KG1 (cell line): Measurements from ENCODE around the gene SPNS2.
"Not testable (repeated sequence)": the region's sequence is repeated elsewhere in the genome, so short reads cannot be mapped to it uniquely, and the experiment has no call there.

Source experiments
- DNase-seq: peaks from one replicate; lab custom pipeline; 2025; lab: John Stamatoyannopoulos, UW

SPNS2 gene

DNA sequence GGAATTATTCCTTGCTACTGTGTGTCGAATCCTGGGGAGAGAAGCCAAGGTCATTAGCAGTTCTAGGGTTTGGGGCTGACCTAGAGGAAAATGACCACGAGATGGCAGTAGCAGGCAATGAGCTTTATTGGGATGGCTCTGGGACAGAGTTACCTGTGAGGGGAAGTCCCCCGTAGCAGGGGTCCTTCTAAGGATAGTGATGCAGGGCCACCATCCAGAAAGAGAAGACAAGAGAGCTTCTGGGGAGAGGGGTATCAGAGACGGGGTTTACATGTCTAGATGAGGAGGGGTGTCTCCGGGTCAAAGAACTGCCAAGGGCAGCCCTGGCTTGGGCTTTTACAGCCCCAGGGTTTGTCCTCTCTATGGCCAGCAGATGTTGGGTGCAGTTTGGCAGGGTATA, 68.1 kb downstream of the SPNS2 start:
- DNase-seq: no peak

DNA sequence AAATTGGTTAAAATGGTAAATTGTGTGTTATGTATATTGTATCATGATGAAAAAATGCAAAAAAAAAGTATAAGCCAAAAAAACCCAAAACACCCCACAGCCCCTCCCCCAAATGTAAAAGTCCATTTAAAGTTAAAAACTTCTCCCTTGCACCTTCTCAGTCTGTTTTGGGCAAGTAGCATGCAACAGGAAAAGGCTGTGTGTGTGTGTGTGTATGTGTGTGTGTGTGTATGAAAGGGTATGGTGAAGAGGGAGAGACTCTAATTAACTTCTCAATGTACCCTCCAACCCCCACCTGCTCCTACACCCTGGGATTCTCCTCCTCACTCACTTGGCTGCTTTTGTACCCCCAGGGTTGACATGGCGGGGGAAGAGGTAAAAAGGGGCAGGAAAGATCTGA, 70.9 kb downstream of the SPNS2 start:
- no peak for DNase-seq

DNA sequence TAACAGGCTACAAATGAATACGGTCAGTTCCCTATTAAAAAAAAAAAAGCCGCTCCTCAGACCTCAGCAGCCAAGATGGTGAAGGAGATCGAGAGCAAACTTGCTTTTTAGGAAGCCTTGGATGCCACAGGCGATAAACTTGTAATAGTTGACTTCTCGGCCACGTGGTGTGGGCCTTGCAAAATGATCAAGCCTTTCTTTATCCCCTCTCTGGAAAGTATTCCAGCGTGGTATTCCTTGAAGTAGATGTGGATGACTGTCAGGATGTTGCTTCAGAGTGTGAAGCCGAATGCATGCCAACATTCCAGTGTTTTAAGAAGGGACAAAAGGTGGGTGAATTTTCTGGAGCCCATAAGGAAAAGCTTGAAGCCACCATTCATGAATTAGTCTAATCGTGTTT, 73.5 kb downstream of the SPNS2 start:
- DNase-seq: no peak

DNA sequence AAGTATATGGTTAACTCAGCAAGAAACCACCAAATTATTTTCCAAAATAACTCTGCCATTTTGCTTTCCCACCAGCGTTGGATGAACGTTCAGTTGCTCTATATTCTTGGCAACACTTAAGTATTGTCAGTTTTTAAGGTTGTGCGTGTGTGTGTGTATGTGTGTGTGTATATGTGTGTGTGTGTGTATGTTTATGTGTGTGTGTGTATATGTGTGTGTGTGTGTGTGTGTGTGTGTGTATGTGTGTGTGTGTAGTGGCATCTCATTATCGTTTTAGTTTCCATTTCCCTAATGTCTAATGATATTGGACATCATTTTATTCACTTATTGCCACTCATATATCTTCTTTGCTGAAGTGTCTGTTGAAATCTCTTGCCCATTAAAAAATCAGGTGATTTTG, 74.4 kb downstream of the SPNS2 start:
- DNase-seq: no peak

DNA sequence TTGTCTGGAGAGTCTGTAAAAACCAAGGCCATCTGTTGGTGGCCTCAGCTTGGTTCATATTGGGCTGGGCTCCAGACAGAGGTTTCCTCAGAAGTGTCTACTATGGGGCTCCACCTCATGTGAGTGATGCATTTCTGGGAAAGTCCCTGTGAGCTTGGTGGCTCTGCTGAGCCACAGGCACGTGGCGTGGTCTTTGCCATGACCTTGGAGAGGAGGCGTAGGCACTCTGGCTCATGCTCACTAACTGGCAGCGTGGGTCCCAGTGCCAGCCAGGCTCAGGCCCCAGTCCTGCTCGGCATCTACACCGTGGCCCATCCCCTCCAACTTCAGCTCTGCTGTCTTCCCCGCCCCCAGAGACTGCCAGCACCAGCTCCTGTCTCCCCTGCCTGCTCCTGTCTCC, 75.0 kb downstream of the SPNS2 start:
- no peak for DNase-seq

DNA sequence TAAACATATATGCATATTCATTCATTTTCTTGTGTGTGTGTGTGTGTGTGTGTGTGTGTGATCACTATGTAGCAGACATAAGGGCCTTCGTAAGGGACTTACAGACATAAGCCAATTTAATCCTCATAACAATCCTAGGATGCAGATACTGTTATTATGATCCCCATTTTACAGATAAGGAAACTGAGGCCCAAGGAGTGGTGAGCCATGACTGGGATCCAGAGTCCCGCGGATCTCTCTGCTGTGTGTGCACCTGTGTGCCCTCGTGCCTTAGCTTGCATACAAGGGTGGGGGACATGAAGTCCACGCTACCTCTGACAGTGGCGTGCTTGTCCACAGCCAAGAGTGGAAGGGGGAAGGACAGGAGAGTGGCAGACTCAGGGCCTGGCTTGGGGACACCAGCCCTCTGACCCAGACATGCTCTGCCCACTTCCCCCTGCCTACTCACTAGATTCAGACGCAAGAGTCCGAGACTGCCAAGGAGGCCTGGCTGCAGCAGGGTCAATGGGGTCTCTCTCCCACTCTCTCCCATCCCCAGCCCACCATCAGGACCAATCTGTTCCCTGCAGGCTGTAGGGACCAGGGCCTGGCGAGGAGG, 75.9 kb downstream of the SPNS2 start:
- no peak for DNase-seq

DNA sequence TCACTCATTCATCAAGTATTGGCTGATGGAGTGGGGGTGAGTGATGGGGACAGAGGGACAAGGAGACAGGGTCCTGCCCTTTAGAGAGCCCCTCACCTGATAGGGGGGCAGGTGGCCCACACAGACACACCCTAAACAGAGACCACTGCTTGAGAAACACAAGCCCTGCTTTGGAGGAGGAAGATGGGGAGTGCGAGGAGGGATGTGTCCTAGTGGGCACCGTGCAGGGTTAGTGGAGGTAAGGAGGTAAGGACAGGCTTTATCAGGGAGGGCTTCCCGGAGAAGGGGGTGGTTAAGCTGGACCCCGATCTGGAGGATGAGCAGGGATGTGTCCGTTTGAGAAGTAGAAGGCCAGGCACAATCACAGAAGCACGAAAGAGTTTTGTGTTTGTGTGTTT, 77.5 kb downstream of the SPNS2 start:
- no peak for DNase-seq

DNA sequence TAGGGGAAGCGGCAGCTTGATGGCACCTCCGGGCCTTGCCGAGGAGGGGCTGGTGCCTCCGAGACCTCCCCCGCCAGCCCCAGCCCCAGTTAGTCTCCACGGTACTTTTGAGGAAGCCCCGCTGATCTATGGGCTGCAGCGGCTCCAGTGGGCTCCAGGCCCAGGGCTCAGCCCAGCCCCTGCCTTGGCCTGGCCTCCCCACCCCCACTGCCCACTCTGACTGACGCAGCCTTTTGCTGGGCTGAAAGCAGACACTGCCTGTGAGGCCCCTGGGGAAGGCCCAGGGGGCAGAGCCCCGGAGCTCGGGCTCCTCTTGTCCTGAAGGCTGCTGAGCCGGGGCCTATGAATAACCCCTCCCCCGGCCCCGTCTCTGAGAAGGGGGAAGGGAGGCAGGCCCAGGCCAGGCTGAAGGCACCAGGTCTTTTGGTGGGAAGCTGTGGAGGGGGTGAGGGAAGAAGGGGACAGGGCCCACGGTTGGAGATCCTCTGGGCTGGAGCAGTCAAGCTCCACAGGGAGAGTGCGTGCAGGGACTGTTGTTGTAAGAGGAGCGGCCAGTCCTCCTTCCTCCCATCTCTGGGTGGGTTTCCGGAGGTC, 78.1 kb downstream of the SPNS2 start:
- no peak for DNase-seq

DNA sequence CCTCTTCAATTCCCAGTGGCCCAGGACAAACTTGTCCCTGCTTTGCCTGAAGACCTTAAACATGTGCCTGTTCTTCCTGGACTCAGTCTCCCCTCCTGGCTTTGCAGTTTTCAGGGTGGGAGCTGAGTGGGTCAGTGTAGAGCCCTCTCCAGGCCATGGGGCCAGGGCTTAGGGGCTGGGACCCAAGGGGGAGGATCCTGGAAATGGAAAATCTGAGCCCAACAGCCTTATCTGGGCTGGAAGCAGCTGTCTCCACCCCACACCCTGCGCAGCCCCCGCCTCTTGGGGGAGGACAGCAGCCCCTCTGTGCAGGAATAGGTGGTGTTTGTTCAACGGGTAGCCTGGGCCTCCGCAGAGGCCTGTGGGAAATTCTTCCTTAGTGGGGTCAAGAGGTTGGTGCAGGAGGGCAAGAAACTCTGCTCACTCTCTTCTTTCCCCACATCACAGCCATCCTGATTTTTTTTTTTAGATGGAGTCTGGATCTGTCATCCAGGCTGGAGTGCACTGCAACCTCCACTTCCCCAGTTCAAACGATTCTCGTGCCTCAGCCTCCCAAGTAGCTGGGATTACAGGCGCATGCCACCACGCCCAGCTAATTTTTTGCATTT, 78.8 kb downstream of the SPNS2 start:
- no peak for DNase-seq

DNA sequence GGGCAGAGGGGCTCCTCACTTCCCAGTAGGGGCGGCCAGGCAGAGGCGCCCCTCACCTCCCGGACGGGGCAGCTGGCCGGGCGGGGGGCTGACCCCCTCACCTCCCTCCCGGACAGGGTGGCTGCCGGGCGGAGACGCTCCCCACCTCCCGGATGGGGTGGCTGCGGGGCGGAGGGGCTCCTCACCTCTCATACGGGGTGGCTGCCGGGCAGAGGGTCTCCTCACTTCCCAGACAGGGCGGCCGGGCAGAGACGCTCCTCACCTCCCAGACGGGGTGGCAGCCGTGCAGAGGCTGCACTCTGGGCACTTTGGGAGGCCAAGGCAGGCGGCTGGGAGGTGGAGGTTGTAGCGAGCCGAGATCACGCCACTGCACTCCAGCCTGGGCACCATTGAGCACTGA, 79.7 kb downstream of the SPNS2 start:
- not testable (repeated sequence) for DNase-seq

DNA sequence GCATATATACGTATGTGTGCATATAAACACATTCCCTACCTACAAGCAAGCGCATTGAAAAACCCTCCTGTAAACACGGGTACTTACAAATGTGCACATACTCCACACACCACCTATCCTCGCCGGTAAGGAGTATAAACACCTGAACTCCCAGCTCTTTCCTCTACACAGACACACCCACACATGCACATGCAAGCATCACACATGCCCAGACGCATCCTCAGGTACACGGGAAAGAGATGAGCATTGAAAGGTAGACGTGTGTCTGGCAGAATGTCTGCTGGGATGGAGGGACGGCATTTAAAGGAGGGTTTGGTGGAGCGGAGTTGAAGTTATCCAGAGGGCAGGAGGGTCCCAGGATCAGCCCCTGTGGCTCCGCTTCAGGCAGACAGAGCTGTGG, 81.0 kb downstream of the SPNS2 start:
- DNase-seq: no peak

DNA sequence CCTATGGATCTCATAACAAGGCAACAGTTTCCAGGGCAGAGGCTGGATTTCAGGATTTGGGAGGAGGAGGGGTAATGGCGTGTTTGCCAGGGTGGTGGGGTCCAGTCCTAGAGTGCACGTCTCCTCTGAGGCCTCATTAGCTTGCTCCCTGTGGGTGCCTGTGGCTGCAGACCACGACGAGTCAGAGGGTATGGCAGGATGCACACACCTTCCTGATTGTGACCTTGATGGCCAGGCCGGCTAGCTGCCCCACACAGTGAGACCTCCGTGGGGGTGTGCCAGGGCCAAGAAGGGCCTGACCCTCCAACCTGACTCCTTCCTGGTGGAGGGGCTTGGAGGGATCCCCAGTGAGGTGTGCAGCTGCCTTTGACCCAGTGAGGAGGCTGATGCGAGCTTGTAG, 81.6 kb downstream of the SPNS2 start:
- no peak for DNase-seq

DNA sequence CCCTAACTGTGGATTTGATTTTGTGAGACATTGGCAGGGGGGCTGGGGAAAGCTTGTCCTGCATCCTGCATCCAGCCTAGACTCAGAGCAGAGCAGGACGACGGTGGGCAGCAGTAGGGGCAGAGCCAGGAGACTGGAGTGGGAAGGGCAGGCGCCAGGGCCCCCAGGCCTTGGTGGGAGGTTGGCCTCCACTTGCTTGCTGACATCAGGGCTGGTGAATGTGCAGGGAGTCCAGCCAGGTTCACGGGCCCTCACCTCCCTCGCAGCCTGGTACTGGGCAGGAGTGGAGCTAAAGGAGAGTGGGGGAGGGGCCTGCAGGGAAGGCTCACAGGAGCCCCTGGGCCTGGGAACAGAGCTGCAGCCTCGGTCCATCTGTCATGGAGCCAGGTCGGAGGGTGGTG, 83.4 kb downstream of the SPNS2 start:
- no peak for DNase-seq

DNA sequence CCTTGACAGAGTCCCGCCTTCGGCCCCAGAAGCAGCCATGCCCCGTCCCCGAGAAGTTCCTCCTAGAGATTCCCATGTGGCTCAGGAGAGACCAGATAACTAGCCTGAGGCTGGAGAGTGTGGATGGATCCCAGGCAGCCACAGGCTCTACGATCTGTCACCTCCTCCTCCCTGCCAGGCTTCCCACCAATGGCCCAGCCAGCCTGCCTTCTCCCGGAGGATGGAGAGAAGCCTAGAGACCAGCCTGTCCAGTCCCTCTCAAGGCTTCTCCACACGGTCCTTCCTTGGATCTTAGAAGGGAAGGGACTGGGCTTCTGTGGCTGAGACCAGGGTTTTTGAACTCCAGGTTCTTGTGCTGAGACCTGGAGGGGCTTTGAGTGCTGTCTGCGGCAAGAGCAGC, 84.0 kb downstream of the SPNS2 start:
- DNase-seq: no peak

DNA sequence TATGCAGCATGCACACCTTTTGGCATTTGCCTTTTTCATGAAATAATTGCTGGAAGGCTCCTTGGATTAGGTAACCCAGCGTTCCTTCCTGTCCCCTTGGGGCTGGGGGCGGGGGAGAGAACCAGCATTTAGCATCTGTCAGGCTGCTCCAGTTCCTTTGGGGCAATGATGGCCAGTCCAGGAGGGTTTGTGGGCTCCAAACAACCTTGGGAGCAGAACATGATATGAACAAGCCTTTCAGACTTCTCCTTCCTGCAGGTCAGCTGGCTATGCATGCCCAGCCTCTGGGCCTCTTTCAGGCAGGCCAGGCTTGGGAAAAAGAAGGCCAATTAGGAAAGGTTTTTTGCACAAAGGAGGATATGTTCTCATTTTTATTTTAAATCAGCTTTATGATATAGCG, 84.5 kb downstream of the SPNS2 start:
- DNase-seq: no peak

DNA sequence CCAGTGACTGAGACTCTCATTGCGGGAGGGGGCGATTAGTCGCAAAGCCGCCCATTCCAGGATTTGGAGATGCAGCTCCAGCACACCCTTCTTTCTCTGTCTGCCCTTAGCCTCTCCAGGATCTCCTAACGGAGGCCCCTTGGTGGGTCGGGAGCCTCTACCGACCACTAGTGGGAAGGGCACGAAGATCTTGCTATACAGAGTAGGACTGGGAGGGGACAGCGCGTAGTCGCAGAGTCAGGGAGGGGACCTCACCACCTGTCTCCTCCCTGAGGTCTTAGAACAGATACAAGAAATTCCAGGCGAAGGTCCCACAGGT, 85.1 kb downstream of the SPNS2 start:
- DNase-seq: no peak

DNA sequence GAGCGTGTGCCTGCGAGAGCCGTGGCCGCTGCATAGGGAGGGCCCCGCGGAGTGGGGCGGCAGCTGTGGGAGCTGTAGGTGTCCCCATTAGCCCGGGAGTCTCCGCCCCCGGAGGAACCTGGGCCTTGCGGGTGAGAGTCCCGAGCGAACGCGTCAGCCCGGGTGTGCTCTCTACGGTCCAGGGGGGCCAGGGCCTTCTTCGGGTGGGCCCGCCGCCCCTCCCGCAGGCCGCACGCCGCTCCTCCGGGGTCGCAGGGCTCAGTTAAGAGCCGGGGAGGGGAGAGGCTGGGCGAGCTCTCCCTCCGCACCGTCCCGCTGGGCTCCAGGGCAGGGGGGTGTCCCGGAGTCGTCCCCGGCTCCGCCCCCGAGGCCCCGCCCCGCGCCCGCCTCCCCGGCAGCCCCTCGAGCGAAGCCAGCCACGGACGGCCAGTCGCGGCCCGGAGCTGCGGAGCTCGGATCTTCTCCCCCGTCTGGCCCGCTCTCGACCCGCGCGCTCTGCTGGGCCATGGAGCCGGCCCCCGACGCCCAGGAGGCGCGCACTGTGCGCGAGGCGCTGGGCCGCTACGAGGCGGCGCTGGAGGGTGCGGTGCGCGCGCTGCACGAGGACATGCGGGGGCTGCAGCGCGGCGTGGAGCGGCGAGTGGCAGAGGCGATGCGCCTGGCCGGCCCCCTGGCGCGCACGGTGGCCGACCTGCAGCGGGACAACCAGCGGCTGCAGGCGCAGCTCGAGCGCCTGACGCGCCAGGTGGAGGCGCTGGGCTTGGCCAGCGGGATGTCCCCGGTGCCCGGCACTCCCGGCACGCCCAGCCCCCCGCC, 85.6 kb downstream of the SPNS2 start, which contains the start of gene SMTNL2:
TSS of gene SMTNL2 (plus strand) at position 429 of the 816 bp plus-strand sequence. CDS start at position 506, 77 bp downstream.
- no peak for DNase-seq

DNA sequence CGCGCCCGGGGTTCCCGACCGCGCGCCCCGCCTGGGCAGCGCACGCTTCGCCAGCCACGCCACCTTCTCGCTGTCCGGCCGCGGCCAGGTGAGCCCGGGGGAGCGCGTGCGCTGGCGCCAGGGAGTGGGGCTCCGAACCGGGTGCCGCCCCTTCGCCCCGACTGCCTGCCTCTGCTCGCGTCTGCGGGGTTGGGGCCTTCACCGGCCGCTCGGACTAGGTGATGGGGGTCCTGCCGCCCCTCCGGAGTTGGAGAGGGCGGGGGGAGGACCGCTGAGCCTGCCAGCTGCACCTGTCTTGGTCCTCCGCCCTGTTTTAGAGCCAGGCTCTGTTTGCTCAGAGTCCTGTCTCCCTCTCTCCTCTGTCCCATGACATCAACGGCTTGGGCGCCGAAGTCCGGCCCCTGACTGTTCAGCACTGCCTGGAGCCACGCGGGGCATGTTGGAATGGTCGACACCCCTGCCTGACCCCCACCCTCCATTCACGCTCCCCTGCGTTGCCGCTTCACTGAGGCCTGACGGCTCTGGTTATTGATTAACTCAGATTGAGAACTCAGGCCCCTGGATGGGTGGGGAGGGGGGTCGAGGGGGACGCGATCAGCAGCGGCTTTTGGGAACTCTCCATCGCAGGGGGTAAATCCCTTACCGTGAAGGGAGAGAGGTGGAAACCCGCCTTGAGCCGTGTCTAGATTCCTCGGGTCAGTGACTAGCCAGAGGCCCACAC, 86.4 kb downstream of the SPNS2 start:
- no peak for DNase-seq

DNA sequence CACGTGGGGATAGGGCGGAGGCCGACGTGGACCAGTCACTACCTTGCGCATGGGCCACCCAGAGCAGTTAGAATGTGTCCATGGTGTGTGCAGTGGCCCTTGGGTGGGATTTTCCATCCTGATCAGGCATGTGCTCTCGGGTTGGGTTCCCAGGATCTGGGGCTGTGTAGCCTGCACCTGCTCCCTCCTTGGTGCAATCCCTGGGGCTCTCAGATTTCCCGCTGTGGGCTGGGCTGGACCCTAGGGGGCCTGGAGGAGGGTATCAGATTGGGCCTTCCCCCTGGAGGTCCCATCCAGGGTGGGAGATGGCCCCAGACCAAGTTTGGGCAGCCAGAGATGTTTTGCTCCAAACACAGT, 86.9 kb downstream of the SPNS2 start:
- DNase-seq: no peak

DNA sequence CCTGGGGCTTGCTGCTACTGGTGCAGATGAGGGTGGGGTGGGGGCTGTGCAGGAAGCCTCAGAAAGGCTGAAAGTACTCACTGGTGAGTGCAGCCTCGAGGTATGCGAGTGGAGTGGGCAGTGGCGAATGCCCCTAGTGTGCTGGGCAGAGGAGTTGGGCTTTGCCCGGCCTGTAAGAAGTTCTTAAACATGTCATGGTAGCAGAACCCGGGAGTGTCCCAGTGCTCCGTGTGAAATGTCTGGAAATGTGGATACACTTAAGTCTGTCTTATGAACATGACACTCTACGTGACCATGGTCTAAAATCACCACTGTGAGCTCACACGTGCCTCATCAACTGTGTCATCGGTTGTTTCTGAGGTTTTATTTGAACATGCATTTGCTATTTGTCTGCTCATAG, 87.4 kb downstream of the SPNS2 start:
- no peak for DNase-seq

DNA sequence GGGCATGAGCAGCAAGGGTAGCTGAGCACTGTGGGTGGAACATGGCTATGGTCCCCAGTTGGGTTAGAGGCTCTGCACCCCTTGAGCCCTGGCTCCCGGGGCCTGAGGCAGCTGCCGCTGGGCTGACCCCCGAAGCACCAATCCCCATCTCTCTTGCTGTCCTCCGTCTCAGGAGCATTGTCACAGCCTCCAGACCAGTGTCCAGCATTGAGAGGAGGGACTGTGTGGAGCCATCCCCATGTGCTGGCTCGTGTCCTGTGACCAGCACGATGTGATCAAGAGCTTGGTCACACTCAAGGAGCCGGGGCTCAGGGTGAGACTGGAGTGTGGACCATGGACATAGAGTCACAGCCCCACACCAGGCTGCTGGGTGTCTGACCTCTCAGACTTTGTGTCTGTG, 88.5 kb downstream of the SPNS2 start:
- no peak for DNase-seq

DNA sequence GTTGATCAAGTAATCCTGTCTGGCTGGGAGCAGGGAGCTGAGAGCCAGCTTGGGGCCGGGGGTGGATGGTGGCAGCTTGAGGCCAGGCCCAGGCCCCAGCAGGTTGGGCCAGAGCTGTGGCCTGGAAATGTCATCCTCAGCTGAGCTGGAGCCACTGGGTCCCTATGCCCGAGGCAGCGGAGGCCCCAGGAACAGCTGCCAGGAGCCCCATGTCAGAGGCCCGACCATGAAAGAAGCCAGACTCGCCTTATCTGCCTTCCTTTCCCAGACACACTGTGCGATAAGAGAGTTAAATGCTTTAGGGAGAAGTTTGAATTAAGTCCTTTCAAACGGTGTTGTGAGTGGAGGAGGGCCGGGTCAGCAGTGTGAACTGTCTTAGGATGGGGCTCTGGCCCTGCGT, 89.1 kb downstream of the SPNS2 start:
- no peak for DNase-seq

DNA sequence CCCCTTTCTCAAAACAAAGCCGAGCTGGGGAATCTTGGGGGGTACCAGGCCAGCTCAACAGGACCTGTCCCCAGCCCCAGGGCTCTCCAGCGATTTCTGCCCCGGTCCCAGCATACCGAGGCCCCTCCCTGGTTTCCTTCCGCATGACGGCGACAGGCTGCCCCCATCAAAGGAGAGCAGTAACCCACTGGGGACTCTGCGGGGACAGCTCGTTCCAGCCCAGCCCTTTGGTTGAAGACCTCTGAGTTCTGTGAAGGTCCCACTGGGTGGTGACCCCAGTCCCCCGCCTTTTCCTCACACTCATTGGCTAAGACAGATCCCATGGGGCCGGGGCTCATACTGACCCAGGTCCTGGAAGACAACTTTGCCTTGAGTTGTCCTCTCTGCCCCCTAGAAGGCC, 89.7 kb downstream of the SPNS2 start:
- no peak for DNase-seq
